ENCODE data around the gene COPS7A.
"Not testable (repeated sequence)": the region's sequence is repeated elsewhere in the genome, so short reads cannot be mapped to it uniquely, and the experiment has no call there.

The COPS7A gene

GRCh38 chr12:6700646-6701051 lies 23.2 kb upstream of the COPS7A start, which contains the start of gene PIANP:
TSS of gene PIANP (minus strand) at chr12:6700815. CDS start at chr12:6698061, 2,754 bp downstream.
- FAIRE-seq: no peak
- no peak for DNase-seq (ENCODE audit: insufficient read length, low spot score)

DNA sequence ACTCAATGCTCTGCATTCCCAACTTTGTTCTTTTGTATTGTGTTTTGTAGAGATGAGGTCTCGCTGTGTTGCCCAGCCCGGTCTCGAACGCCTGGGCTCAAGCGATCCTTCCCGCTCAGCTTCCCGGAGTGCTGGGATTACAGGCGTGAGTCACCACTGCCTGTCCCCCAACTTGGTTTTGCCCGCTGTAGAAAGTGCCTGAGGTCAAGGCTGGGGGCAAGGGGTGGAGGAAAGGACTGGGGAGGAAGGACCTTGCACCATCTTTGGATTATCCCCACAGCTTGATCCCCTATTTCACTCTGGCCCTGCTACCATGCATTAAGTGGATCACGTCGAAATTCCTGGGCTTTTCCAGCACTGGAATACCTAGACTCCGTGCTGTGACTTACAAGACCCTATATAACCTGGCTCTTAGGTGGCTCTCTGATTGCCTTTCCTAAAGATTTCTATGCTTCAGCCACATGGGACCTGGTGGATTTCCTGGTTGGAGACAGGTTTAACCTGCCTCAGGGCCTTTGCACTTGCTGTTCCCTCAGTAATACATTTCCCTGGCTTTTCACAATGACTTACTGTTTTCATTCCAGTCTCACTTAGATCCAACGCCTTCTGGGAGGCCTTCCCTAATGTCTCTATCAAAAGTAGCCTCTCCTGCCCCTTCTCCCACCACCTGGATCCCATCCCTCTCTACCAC lies 22.6 kb upstream of the COPS7A start:
- DNase-seq (ENCODE audit: insufficient read length, low spot score) (no peak), FAIRE-seq (peak; percentile 51)

- no peak for DNase-seq (ENCODE audit: insufficient read length, low spot score)
- no peak for FAIRE-seq
Measured at GRCh38 chr12:6703631-6704030, 20.2 kb upstream of the COPS7A start.

DNA sequence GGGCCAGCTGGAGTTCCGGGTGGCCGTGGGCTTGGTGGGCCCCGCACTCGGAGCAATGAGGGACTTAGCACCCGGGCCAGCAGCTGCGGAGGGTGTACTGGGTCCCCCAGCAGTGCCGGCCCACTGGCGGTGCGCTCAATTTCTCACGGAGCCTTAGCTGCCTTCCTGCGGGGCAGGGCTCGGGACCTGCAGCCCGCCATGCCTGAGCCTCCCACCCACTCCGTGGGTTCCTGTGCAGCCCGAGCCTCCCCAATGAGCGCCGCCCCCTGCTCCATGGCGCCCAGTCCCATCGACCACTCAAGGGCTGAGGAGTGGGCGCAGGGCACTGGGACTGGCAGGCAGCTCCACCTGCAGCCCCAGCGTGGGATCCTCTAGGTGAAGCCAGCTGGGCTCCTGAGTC lies 15.5 kb upstream of the COPS7A start:
- not testable (repeated sequence) for DNase-seq (ENCODE audit: insufficient read length, low spot score); FAIRE-seq

DNA sequence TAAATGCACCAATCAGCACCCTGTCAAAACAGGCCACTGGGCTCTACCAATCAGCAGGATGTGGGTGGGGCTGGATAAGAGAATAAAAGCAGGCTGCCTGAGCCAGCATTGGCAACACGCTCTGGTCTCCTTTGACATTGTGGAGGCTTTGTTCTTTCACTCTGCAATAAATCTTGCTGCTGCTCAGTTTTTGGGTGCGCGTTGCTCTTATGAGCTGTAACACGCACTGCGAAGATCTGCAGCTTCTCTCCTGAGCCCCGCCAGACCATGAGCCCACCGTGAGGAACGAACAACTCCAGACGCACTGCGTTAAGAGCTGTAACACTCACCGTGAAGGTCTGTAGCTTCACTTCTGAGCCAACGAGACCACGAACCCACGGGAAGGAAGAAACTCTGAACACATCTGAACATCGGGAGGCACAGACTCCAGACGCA lies 14.9 kb upstream of the COPS7A start:
- FAIRE-seq: no peak
- DNase-seq (ENCODE audit: insufficient read length, low spot score): no peak

- DNase-seq (ENCODE audit: insufficient read length, low spot score): not testable (repeated sequence)
Measured at GRCh38 chr12:6716031-6716873, 7.6 kb upstream of the COPS7A start.

DNA sequence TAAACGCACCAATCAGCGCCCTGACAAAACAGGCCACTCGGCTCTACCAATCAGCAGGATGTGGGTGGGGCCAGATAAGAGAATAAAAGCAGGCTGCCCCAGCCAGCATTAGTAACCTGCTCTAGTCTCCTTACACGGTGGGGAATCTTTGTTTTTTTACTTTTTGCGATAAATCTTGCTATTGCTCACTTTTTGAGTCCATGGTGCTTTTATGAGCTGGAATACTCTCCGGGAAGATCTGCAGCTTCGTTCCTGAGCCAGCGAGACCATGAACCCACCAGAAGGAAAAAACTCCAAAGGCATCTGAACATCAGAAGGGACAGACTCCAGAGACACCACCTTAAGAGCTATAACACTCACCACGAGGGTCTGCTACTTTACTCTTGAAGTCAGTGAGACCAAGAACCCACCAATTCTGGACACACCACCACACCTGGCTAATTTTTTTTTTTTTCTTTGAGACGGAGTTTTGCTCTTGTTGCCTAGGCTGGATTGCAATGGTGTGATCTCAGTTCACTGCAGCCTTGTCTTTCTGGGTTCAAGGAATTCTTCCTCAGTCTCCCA lies 6.9 kb upstream of the COPS7A start:
- FAIRE-seq (no peak), DNase-seq (ENCODE audit: insufficient read length, low spot score) (no peak)

More at GRCh38 chr12:6716031-6716873, 7.6 kb upstream of the COPS7A start:
- not testable (repeated sequence) for FAIRE-seq

DNA sequence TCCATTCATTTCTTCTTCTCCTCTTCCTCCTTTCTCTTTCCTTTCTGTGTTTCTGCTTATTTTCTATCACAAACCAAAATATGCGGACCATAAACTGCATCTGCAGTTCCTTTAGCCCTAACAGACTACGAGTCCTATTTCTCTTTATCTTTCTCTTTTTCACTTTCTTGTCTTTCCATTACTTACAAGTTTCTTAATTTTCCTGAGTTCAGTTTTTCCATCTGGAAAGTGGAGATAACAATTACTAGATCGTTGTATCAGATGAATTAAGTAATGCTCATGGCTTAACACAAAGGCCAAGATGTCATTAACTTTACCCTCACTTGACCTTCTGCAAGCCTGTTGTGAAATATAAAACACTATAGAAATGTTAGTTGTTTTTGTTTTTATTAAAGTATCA lies 983 bp upstream of the COPS7A start:
- DNase-seq (ENCODE audit: insufficient read length, low spot score): no peak
- no peak for FAIRE-seq

GRCh38 chr12:6724409-6724797 lies 557 bp downstream of the COPS7A start:
- DNase-seq (ENCODE audit: insufficient read length, low spot score): no peak
- FAIRE-seq: no peak

GRCh38 chr12:6725350-6725749 lies 1.5 kb downstream of the COPS7A start:
- no peak for FAIRE-seq

DNA sequence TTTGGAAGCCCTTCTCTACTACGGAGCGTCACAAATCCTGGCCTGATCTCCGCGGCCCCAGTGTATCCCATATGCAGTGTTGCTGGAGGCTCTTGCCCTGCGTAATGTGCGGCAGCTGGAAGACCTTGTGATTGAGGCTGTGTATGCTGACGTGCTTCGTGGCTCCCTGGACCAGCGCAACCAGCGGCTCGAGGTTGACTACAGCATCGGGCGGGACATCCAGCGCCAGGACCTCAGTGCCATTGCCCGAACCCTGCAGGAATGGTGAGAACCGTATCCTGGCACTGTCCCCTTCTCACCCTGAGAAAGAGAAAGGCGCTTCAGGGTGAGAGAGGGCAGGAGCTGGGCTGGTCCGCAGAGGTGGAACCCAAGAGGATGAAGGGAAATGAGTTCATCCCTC lies 5.3 kb downstream of the COPS7A start:
- DNase-seq (ENCODE audit: insufficient read length, low spot score) (no peak), FAIRE-seq (no peak)

More at GRCh38 chr12:6725350-6725749, 1.5 kb downstream of the COPS7A start:
- DNase-seq (ENCODE audit: insufficient read length, low spot score): no peak

- FAIRE-seq (no peak), DNase-seq (ENCODE audit: insufficient read length, low spot score) (no peak)
Measured at GRCh38 chr12:6730169-6730568, 6.3 kb downstream of the COPS7A start.

DNA sequence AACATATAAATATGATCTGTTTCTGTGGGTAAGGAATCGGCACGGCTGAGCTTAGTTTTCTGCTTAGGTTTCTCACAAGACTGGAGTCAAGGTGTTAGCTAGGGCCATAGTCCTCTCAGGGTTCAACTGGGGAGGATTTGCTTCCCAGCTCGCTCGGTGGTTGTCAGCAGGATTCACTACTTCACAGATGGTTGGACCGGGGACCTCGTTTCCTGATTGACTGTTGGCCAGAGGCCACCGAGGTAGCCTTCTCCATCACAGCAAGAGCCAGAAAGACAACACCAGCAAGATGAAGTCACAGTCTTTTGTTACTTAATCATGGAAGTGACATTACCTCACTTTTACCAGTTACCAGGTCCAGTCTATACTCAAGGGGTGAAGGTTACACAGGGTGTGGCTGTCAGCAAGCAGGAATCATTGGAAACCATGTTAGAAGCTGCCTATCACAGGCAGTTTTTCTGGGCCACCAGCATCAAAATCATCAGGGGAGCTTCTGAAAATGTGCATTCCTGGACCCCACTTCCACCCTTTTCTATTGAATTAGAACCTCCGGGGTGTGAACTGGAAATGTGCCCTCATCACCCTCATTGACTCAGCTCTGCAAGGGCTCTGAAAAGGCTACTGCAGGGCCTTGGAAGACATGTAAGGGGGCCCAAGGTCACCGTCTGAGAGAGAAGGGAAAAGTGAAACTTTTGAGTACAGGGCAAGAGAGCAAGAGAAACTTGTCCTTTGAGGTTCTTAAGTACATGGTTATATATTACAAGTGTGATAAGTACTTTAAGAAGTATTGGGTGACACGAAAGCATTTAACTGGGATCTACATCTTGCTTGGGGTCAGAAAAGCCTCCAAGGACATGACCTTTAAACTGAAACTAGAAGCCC lies 10.9 kb downstream of the COPS7A start:
- DNase-seq (ENCODE audit: insufficient read length, low spot score) (no peak), FAIRE-seq (no peak)

- FAIRE-seq (peak; percentile 44), DNase-seq (ENCODE audit: insufficient read length, low spot score) (peak; percentile 43)
Measured at GRCh38 chr12:6735448-6736191, 11.8 kb downstream of the COPS7A start.

DNA sequence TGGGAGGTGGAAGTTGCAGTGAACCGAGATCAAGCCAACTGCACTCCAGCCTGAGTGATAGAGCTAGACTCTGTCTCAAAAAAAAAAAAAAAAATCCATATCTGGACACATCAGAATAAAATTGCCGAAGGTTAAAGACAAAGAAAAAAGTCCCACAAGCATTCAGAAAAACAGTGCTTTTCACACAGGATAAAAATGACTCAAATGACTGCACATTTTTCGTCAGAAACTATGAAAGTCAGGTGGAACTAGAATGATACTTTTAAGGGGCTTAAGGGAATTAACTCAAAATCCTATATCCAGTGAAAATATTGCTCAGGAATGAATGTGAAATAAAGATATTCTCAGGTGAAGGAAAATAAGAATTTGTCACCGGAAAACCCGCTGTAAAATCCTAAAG lies 12.9 kb downstream of the COPS7A start:
- DNase-seq (ENCODE audit: insufficient read length, low spot score): no peak
- FAIRE-seq: no peak

DNA sequence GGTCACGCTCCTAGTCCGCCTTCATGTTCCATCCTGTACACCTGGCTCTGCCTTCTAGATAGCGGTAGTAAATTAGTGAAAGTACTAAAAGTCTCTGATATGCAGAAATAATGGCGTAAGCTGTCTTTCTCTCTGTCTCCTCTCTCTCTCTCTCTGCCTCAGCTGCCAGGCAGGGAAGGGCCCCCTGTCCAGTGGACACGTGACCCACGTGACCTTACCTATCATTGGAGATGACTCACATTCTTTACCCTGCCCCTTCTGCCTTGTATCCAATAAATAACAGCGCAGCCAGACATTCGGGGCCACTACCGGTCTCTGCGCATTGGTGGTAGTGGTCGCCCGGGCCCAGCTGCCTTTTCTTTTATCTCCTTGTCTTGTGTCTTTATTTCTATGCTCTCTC lies 18.2 kb downstream of the COPS7A start:
- FAIRE-seq: not testable (repeated sequence)

GRCh38 chr12:6742834-6743233 lies 19.0 kb downstream of the COPS7A start:
- no peak for DNase-seq (ENCODE audit: insufficient read length, low spot score)
- FAIRE-seq: no peak

More for the DNA sequence above, 18.2 kb downstream of the COPS7A start:
- DNase-seq (ENCODE audit: insufficient read length, low spot score): not testable (repeated sequence)

- FAIRE-seq: not testable (repeated sequence)
Measured at GRCh38 chr12:6743300-6743699, 19.5 kb downstream of the COPS7A start.

DNA sequence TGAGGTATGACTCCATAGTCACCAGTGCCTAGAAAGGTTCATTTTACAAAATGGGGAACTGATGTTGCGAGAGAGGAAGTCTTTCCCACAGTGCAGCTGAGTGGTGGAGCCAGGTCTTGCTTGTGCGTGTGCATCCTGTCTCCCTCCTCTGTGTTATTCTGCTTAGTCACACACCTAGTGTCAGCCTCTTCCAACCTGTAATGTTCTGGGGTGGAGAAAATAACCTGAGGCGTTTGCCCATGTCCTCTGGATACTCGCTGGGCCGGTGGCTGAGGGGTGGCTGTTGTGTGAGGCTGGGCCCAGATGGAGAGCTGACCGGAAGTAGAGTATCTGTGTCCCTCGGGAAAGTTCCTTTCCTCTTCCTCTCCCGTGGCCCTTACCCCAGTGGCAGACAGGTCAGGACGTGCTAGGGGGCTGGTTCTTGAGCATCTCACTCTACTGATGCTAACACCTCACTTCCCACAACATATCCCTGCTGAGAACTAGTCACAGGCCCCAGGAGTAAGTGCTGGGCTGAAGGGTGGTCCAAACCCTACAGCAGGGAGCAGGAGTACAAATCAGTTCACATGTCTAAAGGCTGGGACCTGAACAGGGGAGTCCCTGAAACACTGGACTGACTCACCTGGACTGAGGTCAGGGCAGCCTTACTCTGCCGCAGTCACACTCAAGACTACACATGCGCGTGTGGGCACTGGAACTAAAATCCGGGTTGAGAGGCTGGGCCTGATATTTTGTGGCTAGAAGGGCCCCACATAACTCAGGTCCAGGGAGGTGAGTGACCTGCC lies 22.1 kb downstream of the COPS7A start:
- no peak for DNase-seq (ENCODE audit: insufficient read length, low spot score)
- peak; percentile 66 for FAIRE-seq

More at GRCh38 chr12:6743300-6743699, 19.5 kb downstream of the COPS7A start:
- DNase-seq (ENCODE audit: insufficient read length, low spot score): not testable (repeated sequence)

Data from GM19239 (cell line).